GM19395 (cell line): Measurements from ENCODE around the gene IFT81.
"Not testable (repeated sequence)": the region's sequence is repeated elsewhere in the genome, so short reads cannot be mapped to it uniquely, and the experiment has no call there.

ENCODE experiments used
- ATAC-seq: cut with Tn5 transposase; IDR thresholded peaks from one replicate; pipeline ENCODE4 v1.9.1; 2021; ENCODE audit warnings: mild to moderate bottlenecking, moderate library complexity; ENCODE audit not compliant: unreplicated experiment

Gene IFT81, protein sequence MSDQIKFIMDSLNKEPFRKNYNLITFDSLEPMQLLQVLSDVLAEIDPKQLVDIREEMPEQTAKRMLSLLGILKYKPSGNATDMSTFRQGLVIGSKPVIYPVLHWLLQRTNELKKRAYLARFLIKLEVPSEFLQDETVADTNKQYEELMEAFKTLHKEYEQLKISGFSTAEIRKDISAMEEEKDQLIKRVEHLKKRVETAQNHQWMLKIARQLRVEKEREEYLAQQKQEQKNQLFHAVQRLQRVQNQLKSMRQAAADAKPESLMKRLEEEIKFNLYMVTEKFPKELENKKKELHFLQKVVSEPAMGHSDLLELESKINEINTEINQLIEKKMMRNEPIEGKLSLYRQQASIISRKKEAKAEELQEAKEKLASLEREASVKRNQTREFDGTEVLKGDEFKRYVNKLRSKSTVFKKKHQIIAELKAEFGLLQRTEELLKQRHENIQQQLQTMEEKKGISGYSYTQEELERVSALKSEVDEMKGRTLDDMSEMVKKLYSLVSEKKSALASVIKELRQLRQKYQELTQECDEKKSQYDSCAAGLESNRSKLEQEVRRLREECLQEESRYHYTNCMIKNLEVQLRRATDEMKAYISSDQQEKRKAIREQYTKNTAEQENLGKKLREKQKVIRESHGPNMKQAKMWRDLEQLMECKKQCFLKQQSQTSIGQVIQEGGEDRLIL

GRCh38 chr12:110124269-110124995, at the start of gene IFT81:
TSS of gene IFT81 (plus strand) at chr12:110124357. CDS start at chr12:110127381, 3,024 bp downstream.
- ATAC-seq: peak; percentile 85

DNA sequence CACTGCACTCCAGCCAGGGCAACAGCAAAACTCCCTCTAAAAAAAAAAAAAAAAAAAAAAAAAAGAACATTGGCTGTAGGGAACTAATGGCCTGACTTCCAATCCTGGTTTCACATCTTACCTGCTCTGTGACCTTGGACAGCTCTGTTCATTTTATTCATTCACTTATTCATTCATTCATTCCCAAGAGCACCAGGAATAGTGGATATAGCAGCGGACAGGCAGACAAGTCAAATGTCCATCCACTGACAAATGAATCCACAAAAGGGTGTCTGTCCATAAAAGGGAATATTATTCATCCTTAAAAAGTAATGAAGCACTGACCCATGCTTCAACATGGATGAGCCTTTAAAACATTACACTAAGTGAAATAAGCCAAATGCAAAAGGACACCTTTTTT, 48.3 kb upstream of the IFT81 start:
- no peak for ATAC-seq

DNA sequence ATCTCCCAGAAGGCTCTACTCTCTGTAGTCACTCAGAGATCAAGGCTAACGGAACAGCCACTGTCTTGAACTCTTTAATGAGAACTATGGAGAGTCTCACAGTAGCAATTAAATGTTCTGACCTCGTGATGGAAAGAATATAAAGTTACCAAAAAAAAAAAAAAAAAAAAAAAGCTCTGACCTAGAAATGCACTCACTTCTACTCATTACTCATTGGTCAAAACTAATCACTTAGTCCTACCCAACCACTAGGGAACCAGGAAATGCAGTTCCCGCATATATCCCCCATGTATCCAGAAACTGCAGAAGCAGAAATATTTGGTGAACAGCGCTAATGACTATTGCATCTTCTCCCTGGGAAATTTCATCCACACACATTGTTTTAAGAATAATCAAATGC, 46.4 kb upstream of the IFT81 start:
- no peak for ATAC-seq

DNA sequence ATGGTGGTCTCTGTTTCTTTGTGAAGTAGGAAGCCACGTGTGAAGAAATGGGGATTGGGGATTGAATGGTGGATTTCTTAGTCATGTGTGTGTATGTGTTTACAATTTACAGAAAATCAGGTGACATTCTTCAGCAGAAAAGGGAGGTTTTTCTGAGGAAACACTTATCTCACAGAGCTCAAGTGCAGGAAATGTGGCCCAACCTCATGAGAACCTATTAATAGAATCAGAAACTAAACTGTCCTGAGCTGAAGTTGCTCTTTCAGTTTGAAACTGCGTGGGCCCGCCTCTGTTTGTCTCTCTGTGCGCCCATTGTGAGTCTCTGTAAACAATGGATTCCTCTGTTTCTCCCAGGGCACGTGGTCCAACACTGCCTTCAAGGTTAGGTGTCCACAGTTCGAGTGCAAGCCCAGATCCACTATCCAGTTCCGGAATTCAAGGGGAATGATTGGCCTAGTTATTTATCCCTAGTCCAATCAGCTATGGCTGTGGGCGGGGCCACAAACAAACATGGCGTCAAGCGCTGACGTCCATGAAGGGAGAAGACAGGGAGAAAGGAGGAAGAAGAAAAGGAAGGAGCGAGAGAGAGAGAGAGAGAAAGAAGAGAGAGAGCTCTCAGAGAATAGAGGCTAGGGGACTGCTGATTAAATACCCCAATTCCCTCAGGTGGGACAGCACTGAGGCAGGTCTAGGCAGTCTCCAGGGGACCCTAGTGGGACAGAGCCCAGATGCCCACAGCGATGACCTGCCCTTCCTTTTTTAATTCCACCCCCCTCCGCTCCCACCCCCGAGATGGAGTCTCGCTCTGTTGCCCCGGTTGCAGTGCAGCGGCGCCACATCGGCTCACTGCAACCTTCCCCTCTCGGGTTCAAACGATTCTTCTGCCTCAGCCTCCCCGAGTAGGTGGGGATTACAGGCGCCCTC, 44.4 kb upstream of the IFT81 start:
- peak; percentile 88 for ATAC-seq

GRCh38 chr12:110080410-110080809, 43.7 kb upstream of the IFT81 start:
- no peak for ATAC-seq

DNA sequence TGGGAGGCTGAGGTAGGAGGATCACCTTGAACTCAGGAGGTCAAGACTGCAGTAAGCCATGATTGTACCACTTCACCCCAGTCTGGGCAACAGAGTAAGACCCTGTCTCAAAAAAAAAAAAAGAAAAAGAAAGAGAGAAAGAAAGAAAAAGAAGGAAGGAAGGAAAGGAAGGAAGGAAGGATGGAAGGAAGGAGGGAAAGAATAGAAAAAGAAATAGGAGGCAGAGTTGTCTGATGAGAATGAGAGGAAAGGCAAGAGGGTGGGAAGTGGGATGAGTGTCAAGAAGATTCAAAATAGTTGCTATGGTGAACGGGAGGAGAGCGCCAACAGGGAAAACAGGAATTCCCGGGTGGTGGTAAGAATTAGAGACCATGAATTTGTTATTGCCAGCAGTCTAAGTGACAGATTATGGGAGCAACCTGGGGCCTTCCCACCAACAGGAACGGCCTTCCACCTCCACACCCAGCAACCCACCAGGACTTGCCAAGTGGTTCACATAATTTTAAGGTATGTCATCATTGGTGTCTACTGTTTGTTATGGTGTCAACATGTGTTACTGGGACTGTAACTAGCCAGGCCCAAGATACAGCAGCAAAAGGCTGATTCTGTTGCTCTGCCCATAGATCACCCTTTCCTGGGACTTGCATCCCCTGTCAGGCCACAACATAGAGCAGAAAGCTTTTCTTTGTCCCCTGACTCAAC, 39.7 kb upstream of the IFT81 start:
- no peak for ATAC-seq

DNA sequence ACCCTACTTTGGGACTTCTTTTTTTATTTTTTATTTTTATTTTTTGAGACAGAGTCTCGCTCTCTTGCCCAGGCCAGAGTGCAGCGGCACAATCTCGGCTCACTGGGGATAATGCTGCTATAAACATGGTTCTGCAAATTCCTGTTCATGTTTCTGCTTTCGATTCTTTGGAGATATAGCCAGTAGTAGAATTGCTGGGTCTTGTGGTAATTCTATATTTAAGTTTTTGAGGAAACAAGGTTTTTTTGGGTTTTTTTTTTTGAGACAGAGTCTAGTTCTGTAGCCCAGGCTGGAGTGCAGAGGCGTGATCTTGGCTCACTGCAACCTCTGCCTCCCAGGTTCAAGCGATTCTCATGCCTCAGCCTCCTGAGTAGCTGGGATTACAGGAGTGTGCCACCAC, 35.9 kb upstream of the IFT81 start:
- ATAC-seq: not testable (repeated sequence)

GRCh38 chr12:110088936-110089335, 35.2 kb upstream of the IFT81 start:
- ATAC-seq: no peak

GRCh38 chr12:110090266-110091135, 33.7 kb upstream of the IFT81 start:
- no peak for ATAC-seq

DNA sequence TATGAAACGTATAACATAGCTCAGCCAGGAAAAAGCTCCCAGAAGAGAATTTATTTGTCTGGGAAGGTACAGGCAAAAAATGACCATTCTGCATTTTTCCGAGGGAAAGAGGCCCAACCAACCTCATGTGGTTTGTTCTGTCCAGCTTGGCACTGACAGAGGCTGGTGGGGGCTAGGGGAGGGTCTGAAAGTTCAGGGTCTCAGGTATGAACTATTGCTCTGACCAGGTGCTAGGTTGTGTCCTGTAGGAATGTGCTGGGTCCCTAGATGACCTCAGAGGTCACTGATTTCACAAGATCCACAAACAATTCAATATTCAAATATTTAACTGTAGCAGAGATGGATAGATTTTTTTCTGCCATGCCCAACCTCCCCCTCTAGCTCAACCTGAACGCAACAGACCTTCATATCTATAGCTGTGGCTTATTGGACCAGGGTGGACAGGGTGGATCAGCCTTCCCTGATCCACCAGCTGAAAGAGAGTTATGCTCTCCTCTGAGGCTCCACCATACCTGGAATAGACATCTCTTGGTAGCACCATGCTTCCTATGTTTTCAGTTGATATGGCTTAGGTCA, 32.9 kb upstream of the IFT81 start:
- ATAC-seq: no peak

- ATAC-seq: no peak
Observed at GRCh38 chr12:110093631-110094311, 30.4 kb upstream of the IFT81 start.

GRCh38 chr12:110100315-110100970, 23.7 kb upstream of the IFT81 start:
- ATAC-seq: peak; percentile 86

DNA sequence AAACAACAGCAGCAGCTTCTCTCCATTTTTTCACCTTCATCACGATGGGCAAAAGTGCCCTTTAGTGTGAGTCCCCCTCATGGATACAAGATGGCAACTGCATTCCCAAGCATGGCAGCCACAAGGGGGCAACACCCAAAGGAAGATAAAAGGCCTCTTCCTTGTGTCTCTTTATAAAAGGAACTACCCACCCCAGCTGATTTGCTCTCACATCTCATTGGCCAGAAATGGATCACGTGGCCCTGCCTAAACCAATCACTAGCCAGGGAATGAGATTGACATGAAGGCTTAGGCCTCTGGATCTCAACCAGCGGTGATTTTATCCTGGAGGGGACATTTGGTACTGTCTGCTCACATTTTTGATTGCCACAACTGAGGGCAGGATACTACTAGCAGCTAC, 21.9 kb upstream of the IFT81 start:
- no peak for ATAC-seq

GRCh38 chr12:110104188-110105094, 19.7 kb upstream of the IFT81 start:
- no peak for ATAC-seq

GRCh38 chr12:110105159-110105558, 19.0 kb upstream of the IFT81 start:
- no peak for ATAC-seq

DNA sequence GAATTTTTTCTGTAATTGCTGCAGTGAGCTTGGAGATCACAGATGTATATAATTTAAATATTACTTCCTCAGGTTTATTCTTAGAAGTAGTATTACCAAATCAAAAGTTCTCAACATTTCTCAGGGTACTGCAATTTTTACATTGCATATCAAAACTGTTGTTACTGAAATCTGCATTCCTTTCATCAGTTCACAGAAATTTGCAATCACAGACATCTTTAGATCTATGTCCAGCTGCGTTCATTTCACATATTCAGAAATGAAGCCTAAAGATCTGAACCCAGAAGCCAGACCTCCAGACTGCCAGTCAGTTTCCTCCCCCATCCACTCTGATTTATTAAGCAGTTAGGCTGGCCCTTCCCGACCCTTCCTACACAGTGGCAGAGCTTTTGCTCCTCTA, 18.2 kb upstream of the IFT81 start:
- no peak for ATAC-seq
